Transverse colon (tissue), 4 donors: ENCODE results near the gene KCTD5.
"Not testable (repeated sequence)": the region's sequence is repeated elsewhere in the genome, so short reads cannot be mapped to it uniquely, and the experiment has no call there.

ENCODE experiments used
- CTCF ChIP-seq, 5 experiments: fragments of 200-600 bp in 3 of 5; fragments of 450-650 bp in 2 of 5; sonication (generic) in 3 of 5; IDR thresholded peaks; 1 replicate in 2 of 5; 2 replicates in 3 of 5; pipeline ENCODE4 v1.5.1; 2016 to 2017; ENCODE audit warnings: antibody characterized with exemption in 5 of 5, inconsistent platforms in 3 of 5, mild to moderate bottlenecking in 2 of 5, moderate library complexity in 1 of 5
- EP300 ChIP-seq: sonication (generic); formaldehyde crosslinking; IDR thresholded peaks from one replicate; pipeline ENCODE4 v1.6.1; 2017; ENCODE audit warnings: antibody characterized with exemption, low read depth
- POLR2A ChIP-seq: fragments of 450-650 bp; IDR thresholded peaks from one replicate; pipeline ENCODE4 v1.6.1; 2016; ENCODE audit warnings: antibody characterized with exemption, mild to moderate bottlenecking, moderate library complexity
- POLR2AphosphoS5 ChIP-seq, 3 donors: sonication (generic); formaldehyde crosslinking; IDR thresholded peaks; one replicate each; pipeline ENCODE4 v1.6.1; 2016; ENCODE audit warnings: antibody characterized with exemption in 3 of 3

GRCh38 chr16:2689422-2689821 is 7.1 kb downstream of the KCTD5 start:
- TF ChIP-seq CTCF (IDR thresholded peaks at IDR 0.05); POLR2AphosphoS5 (IDR thresholded peaks at IDR 0.05); POLR2A; EP300: not testable (repeated sequence)
